Measurements from ENCODE around the gene ZNF202. TPM values are rescaled to one million over a fixed set of nuclear protein-coding genes. Genes with fewer than 3 reads are reported as not detected.
"Not testable (repeated sequence)": the region's sequence is repeated elsewhere in the genome, so short reads cannot be mapped to it uniquely, and the experiment has no call there.

ZNF202 gene
- total RNA-seq, 1 donor from 2014 or later: 27.5 TPM

GRCh38 chr11:123755813-123756212 lies 14.4 kb upstream of the ZNF202 start:
- H3K27ac Mint-ChIP-seq: peak overlapping the region; percentile 78
- H3K9me3 Mint-ChIP-seq: peaks cover 15% of the 10 kb centered on the region
- peaks cover 4% of the 10 kb centered on the region for H3K27me3 Mint-ChIP-seq (ENCODE audit: insufficient read depth)
- no peak overlapping the region for H3K4me3 Mint-ChIP-seq
- no peak for DNase-seq (ENCODE audit: low spot score)
- H3K4me1 Mint-ChIP-seq (ENCODE audit: low read depth): peaks cover 73% of the 10 kb centered on the region
- H3K36me3 Mint-ChIP-seq (ENCODE audit: low read depth): peaks cover 5% of the 10 kb centered on the region
- intact Hi-C loops (cut with micrococcal nuclease): no loop called here

- H3K4me1 Mint-ChIP-seq (ENCODE audit: low read depth): peaks cover 70% of the 10 kb centered on the region
- peaks cover 5% of the 10 kb centered on the region for H3K36me3 Mint-ChIP-seq (ENCODE audit: low read depth)
- peaks cover 15% of the 10 kb centered on the region for H3K9me3 Mint-ChIP-seq
- intact Hi-C loops (cut with micrococcal nuclease): no loop called here
- H3K4me3 Mint-ChIP-seq: no peak overlapping the region
- DNase-seq (ENCODE audit: low spot score): no peak
- H3K27ac Mint-ChIP-seq: peak overlapping the region; percentile 78
- H3K27me3 Mint-ChIP-seq (ENCODE audit: insufficient read depth): peaks cover 4% of the 10 kb centered on the region
These were observed 13.9 kb upstream of the ZNF202 start for GRCh38 chr11:123755344-123755743.

GRCh38 chr11:123754101-123754568 lies 12.7 kb upstream of the ZNF202 start, which contains the start of gene OR6X1:
Gene OR6X1 (minus strand): TSS chr11:123754518. CDS start chr11:123754518, 0 bp downstream.
- peak; percentile 1 for DNase-seq (ENCODE audit: low spot score)
- Mint-ChIP-seq H3K4me3 (peak within 1 kb of the TSS; percentile 38), H3K27ac (peak within 1 kb of the TSS; percentile 91), H3K27me3 (ENCODE audit: insufficient read depth) (peaks cover 5% of the 10 kb centered on the region), H3K4me1 (ENCODE audit: low read depth) (peaks cover 68% of the 10 kb centered on the region), H3K9me3 (peaks cover 15% of the 10 kb centered on the region), H3K36me3 (ENCODE audit: low read depth) (peaks cover 5% of the 10 kb centered on the region)
- intact Hi-C loops (cut with micrococcal nuclease): loop anchor here (1.0 kb wide), 1 partner anchor 13 kb away; the partner anchor contains the start of gene ZNF202

GRCh38 chr11:123753110-123753509 lies 11.7 kb upstream of the ZNF202 start:
- intact Hi-C loops (cut with micrococcal nuclease): no loop called here
- peaks cover 5% of the 10 kb centered on the region for H3K36me3 Mint-ChIP-seq (ENCODE audit: low read depth)
- DNase-seq (ENCODE audit: low spot score): no peak
- peaks cover 61% of the 10 kb centered on the region for H3K4me1 Mint-ChIP-seq (ENCODE audit: low read depth)
- H3K4me3 Mint-ChIP-seq: peak overlapping the region; percentile 29
- H3K27me3 Mint-ChIP-seq (ENCODE audit: insufficient read depth): peaks cover 14% of the 10 kb centered on the region
- peaks cover 10% of the 10 kb centered on the region for H3K9me3 Mint-ChIP-seq
- H3K27ac Mint-ChIP-seq: peak overlapping the region; percentile 45

GRCh38 chr11:123751781-123752180 lies 10.3 kb upstream of the ZNF202 start:
- H3K36me3 Mint-ChIP-seq (ENCODE audit: low read depth): peaks cover 1% of the 10 kb centered on the region
- H3K4me1 Mint-ChIP-seq (ENCODE audit: low read depth): peaks cover 50% of the 10 kb centered on the region
- peaks cover 15% of the 10 kb centered on the region for H3K27me3 Mint-ChIP-seq (ENCODE audit: insufficient read depth)
- H3K4me3 Mint-ChIP-seq: no peak overlapping the region
- DNase-seq (ENCODE audit: low spot score): no peak
- H3K9me3 Mint-ChIP-seq: peaks cover 3% of the 10 kb centered on the region
- no peak overlapping the region for H3K27ac Mint-ChIP-seq
- intact Hi-C loops (cut with micrococcal nuclease): no loop called here

- not testable (repeated sequence) for H3K9me3 Mint-ChIP-seq; H3K4me3 Mint-ChIP-seq; H3K36me3 Mint-ChIP-seq (ENCODE audit: low read depth); H3K27ac Mint-ChIP-seq; DNase-seq (ENCODE audit: low spot score)
- intact Hi-C loops (cut with micrococcal nuclease): loop anchor here (10.0 kb wide), 1 partner anchor 684 kb away; the partner anchor contains the start of gene HSPA8
- H3K27me3 Mint-ChIP-seq (ENCODE audit: insufficient read depth): peaks cover 21% of the 10 kb centered on the region
- H3K4me1 Mint-ChIP-seq (ENCODE audit: low read depth): peaks cover 22% of the 10 kb centered on the region
These were observed 6.9 kb upstream of the ZNF202 start for GRCh38 chr11:123748349-123748748.

GRCh38 chr11:123745764-123746451 lies 4.4 kb upstream of the ZNF202 start:
- H3K27ac Mint-ChIP-seq: no peak overlapping the region
- peaks cover 2% of the 10 kb centered on the region for H3K36me3 Mint-ChIP-seq (ENCODE audit: low read depth)
- no peak for DNase-seq (ENCODE audit: low spot score)
- no peaks in the 10 kb centered on the region for H3K9me3 Mint-ChIP-seq
- intact Hi-C loops (cut with micrococcal nuclease): loop anchor here (10.0 kb wide), 1 partner anchor 681 kb away; the partner anchor contains the start of gene HSPA8
- H3K27me3 Mint-ChIP-seq (ENCODE audit: insufficient read depth): peaks cover 21% of the 10 kb centered on the region
- peaks cover 11% of the 10 kb centered on the region for H3K4me1 Mint-ChIP-seq (ENCODE audit: low read depth)
- H3K4me3 Mint-ChIP-seq: no peak overlapping the region

- Mint-ChIP-seq H3K36me3 (ENCODE audit: low read depth) (peaks cover 19% of the 10 kb centered on the region), H3K9me3 (no peaks in the 10 kb centered on the region), H3K27me3 (ENCODE audit: insufficient read depth) (peaks cover 11% of the 10 kb centered on the region), H3K4me1 (ENCODE audit: low read depth) (peaks cover 30% of the 10 kb centered on the region), H3K27ac (no peak overlapping the region), H3K4me3 (no peak overlapping the region)
- intact Hi-C loops (cut with micrococcal nuclease): loop anchor here (5.0 to 10.0 kb wide), 5 partner anchors 325 to 1210 kb away; partner anchors contain the start of genes CCDC15 and HSPA8
- DNase-seq (ENCODE audit: low spot score): no peak
These were observed 1.3 kb upstream of the ZNF202 start for GRCh38 chr11:123742724-123743120.

- Mint-ChIP-seq H3K27ac (peak overlapping the region; percentile 93), H3K27me3 (ENCODE audit: insufficient read depth) (peaks cover 9% of the 10 kb centered on the region), H3K4me3 (peak overlapping the region; percentile 96), H3K9me3 (no peaks in the 10 kb centered on the region), H3K4me1 (ENCODE audit: low read depth) (peaks cover 35% of the 10 kb centered on the region), H3K36me3 (ENCODE audit: low read depth) (peaks cover 23% of the 10 kb centered on the region)
- intact Hi-C loops (cut with micrococcal nuclease): loop anchor here (5.0 to 10.0 kb wide), 5 partner anchors 325 to 1210 kb away; partner anchors contain the start of genes CCDC15 and HSPA8
- no peak for DNase-seq (ENCODE audit: low spot score)
These were observed 717 bp upstream of the ZNF202 start for GRCh38 chr11:123742031-123742723.

- peaks cover 37% of the 10 kb centered on the region for H3K4me1 Mint-ChIP-seq (ENCODE audit: low read depth)
- no peak for DNase-seq (ENCODE audit: low spot score)
- no peaks in the 10 kb centered on the region for H3K9me3 Mint-ChIP-seq
- peaks cover 29% of the 10 kb centered on the region for H3K36me3 Mint-ChIP-seq (ENCODE audit: low read depth)
- H3K27ac Mint-ChIP-seq: peak overlapping the region; percentile 90
- H3K4me3 Mint-ChIP-seq: peak overlapping the region; percentile 96
- intact Hi-C loops (cut with micrococcal nuclease): loop anchor here (1.0 to 10.0 kb wide), 9 partner anchors 14 to 1212 kb away; partner anchors contain the start of genes CCDC15, HSPA8, OR6X1 and VWA5A
- peaks cover 3% of the 10 kb centered on the region for H3K27me3 Mint-ChIP-seq (ENCODE audit: insufficient read depth)
These were observed 687 bp downstream of the ZNF202 start for GRCh38 chr11:123740787-123741158.

- Mint-ChIP-seq H3K36me3 (ENCODE audit: low read depth) (peaks cover 45% of the 10 kb centered on the region), H3K4me3 (no peak overlapping the region), H3K27ac (no peak overlapping the region), H3K27me3 (ENCODE audit: insufficient read depth) (no peaks in the 10 kb centered on the region), H3K9me3 (no peaks in the 10 kb centered on the region), H3K4me1 (ENCODE audit: low read depth) (peaks cover 37% of the 10 kb centered on the region)
- intact Hi-C loops (cut with micrococcal nuclease): no loop called here
- DNase-seq (ENCODE audit: low spot score): no peak
These were observed 3.1 kb downstream of the ZNF202 start for GRCh38 chr11:123738374-123738773.

GRCh38 chr11:123736769-123737168 lies 4.7 kb downstream of the ZNF202 start:
- no peak for DNase-seq (ENCODE audit: low spot score)
- intact Hi-C loops (cut with micrococcal nuclease): no loop called here
- H3K9me3 Mint-ChIP-seq: no peaks in the 10 kb centered on the region
- peaks cover 45% of the 10 kb centered on the region for H3K36me3 Mint-ChIP-seq (ENCODE audit: low read depth)
- H3K4me3 Mint-ChIP-seq: no peak overlapping the region
- H3K27me3 Mint-ChIP-seq (ENCODE audit: insufficient read depth): no peaks in the 10 kb centered on the region
- H3K27ac Mint-ChIP-seq: no peak overlapping the region
- H3K4me1 Mint-ChIP-seq (ENCODE audit: low read depth): peaks cover 28% of the 10 kb centered on the region

- H3K9me3 Mint-ChIP-seq: peaks cover 16% of the 10 kb centered on the region
- no peak overlapping the region for H3K4me3 Mint-ChIP-seq
- no peaks in the 10 kb centered on the region for H3K27me3 Mint-ChIP-seq (ENCODE audit: insufficient read depth)
- no peaks in the 10 kb centered on the region for H3K4me1 Mint-ChIP-seq (ENCODE audit: low read depth)
- intact Hi-C loops (cut with micrococcal nuclease): no loop called here
- DNase-seq (ENCODE audit: low spot score): no peak
- peaks cover 53% of the 10 kb centered on the region for H3K36me3 Mint-ChIP-seq (ENCODE audit: low read depth)
- no peak overlapping the region for H3K27ac Mint-ChIP-seq
These were observed 11.9 kb downstream of the ZNF202 start for GRCh38 chr11:123729602-123730001.
